Adrenal gland (tissue), 12 donors: ENCODE measurements around the gene MATN1. TPM values are rescaled to one million over a fixed set of nuclear protein-coding genes. Genes with fewer than 3 reads are reported as not detected.
A peak's percentile ranks its signal among the peaks of the same experiment; 100 is the strongest.

Experiments
- DNase-seq, 7 donors: peaks; one replicate each; pipeline ENCODE4 v3.0.0-alpha.2; 2019 to 2020
- H3K27ac ChIP-seq, 5 donors: fragments of 200-600 bp; sonication (generic) in 4 of 5; 1 replicate in 3 of 5; 2 replicates in 2 of 5; pipeline versions ENCODE4 v1.5.1 to v1.8.0; 2016 to 2020; ENCODE audit warnings: mild to moderate bottlenecking in 1 of 5
- H3K27me3 ChIP-seq: fragments of 200-600 bp; 2 replicates; pipeline ENCODE4 v1.8.0; 2021
- H3K36me3 ChIP-seq, 2 donors: fragments of 200-600 bp; replicated peaks in 1 of 2; 1 replicate in 1 of 2; 2 replicates in 1 of 2; pipeline versions ENCODE4 v1.5.1 to v1.8.0; 2018 to 2022
- H3K4me1 ChIP-seq, 2 donors: fragments of 200-600 bp; replicated peaks in 1 of 2; 1 replicate in 1 of 2; 2 replicates in 1 of 2; pipeline versions ENCODE4 v1.5.1 to v1.8.0; 2018 to 2021
- H3K4me3 ChIP-seq, 4 donors: fragments of 200-600 bp; sonication (generic) in 3 of 4; one replicate each; pipeline ENCODE4 v1.5.1; 2016 to 2018
- H3K9me3 ChIP-seq, 3 donors: fragments of 200-600 bp; sonication (generic) in 1 of 3; replicated peaks in 1 of 3; 1 replicate in 2 of 3; 2 replicates in 1 of 3; pipeline versions ENCODE4 v1.5.1 to v1.8.0; 2016 to 2021
- CTCF ChIP-seq, 6 experiments: fragments of 450-650 bp in 4 of 6; fragments of 200-600 bp in 2 of 6; sonication (generic) in 1 of 6; IDR thresholded peaks; 1 replicate in 5 of 6; 2 replicates in 1 of 6; pipeline versions ENCODE4 v1.5.1 to v1.8.0; 2016 to 2021; ENCODE audit warnings: antibody characterized with exemption in 6 of 6, mild to moderate bottlenecking in 2 of 6, moderate library complexity in 1 of 6
- POLR2A ChIP-seq, 2 donors: fragments of 450-650 bp; IDR thresholded peaks; one replicate each; pipeline ENCODE4 v1.6.1; 2017; ENCODE audit warnings: antibody characterized with exemption in 2 of 2, mild to moderate bottlenecking in 2 of 2, moderate library complexity in 1 of 2
- WGBS, 4 donors: extraction: QIAGEN DNeasy Blood & Tissue Kit in 2 of 4; methylation state at CpG; one replicate each; pipeline versions ENCODE4 v1.1.5 to v1.1.7; 2013 to 2017; 5-methylcytosine and 5-hydroxymethylcytosine counted together
- intact Hi-C, 2 donors: fragments of 100-400 bp; cut with DNase I; formaldehyde crosslinking; loops; one replicate each; pipeline versions ENCODE4 v1.14.1 to v1.15.0; 2022 to 2023
- polyA plus RNA-seq, 3 donors: library from polyadenylated mRNA; stranded (reverse); fragments of 200-250 nt in 2 of 3; fragments of 350-450 nt in 1 of 3; fragmentation: Illumina TruSeq in 1 of 3; extraction: RNeasy Lipid Tissue Mini Kit (QIAGEN cat#74804) in 1 of 3; gene quantifications; one replicate each; pipeline ENCODE4 v1.2.3, GENCODE V29; 2013 to 2014
- total RNA-seq, 9 donors: library from RNA; depleted of rRNA in 4 of 9; stranded (reverse); fragments of >200 nt in 4 of 9; fragments of 120-200 nt in 1 of 9; fragmentation: NEBNext Ultra II Directional in 1 of 9; extraction: Animal tissue kit (Norgen Biotek cat#: 25700) in 1 of 9; gene quantifications; one replicate each; pipeline versions ENCODE4 v1.1.0 to v1.2.4, GENCODE V29; 2013 to 2023
- donor health status: healthy with polysubstance abuse.
- donor health status: Bipolar disorder and iron deficiency.
- donor health status: DM: yes; HTN: yes; CAD: no.
- donor health status: DM: no; HTN: no; CAD: no.
- donor health status: DM: no; HTN: no; CAD: no.
- donor health status: DM: yes; HTN: yes; CAD: no.

MATN1 gene
- total and polyA plus RNA-seq, 12 donors, result 0.05 to 0.55 (median 0.18) TPM; not detected in 6

- TF ChIP-seq POLR2A (IDR thresholded peaks at IDR 0.05), result no peak
- peaks cover 7 to 10% of the 10 kb centered on the region in 2 donors for H3K4me1 ChIP-seq
- intact Hi-C loops, result loop anchor here (2.0 to 5.0 kb wide), 3 partner anchors 55 to 190 kb away; no protein-coding TSS in a partner anchor
- peak in 1 of 7 donors; percentile 45 for DNase-seq
- H3K9me3 ChIP-seq, result no peaks in the 10 kb centered on the region
- no peaks in the 10 kb centered on the region for H3K36me3 ChIP-seq
- no peak overlapping the region for H3K4me3 ChIP-seq
- H3K27me3 ChIP-seq, result no peaks in the 10 kb centered on the region
- 66 to 76% (median 71%) methylated on average over 4 to 9 of the region's 9 CpGs for WGBS, 4 donors
- H3K27ac ChIP-seq, result no peak overlapping the region
These were observed 1.4 kb downstream of the MATN1 start for GRCh38 chr1:30721812-30722537.

GRCh38 chr1:30721341-30721793 is 2.0 kb downstream of the MATN1 start:
- H3K4me1 ChIP-seq, result peaks cover 7 to 10% of the 10 kb centered on the region in 2 donors
- H3K9me3 ChIP-seq, result no peaks in the 10 kb centered on the region
- H3K27ac ChIP-seq, result no peak overlapping the region
- DNase-seq, result no peak
- 91 to 96% (median 93%) methylated on average over 16 to 27 of the region's 27 CpGs for WGBS, 4 donors
- intact Hi-C loops, result loop anchor here in 1 of 2 donors (5.0 kb wide), 2 partner anchors 56 to 191 kb away; no protein-coding TSS in a partner anchor
- no peaks in the 10 kb centered on the region for H3K27me3 ChIP-seq
- TF ChIP-seq CTCF (IDR thresholded peaks at IDR 0.05) (no peak), POLR2A (IDR thresholded peaks at IDR 0.05) (no peak)
- no peak overlapping the region for H3K4me3 ChIP-seq
- no peaks in the 10 kb centered on the region for H3K36me3 ChIP-seq

GRCh38 chr1:30720271-30721223 is 2.8 kb downstream of the MATN1 start:
- Histone ChIP-seq H3K27me3 (no peaks in the 10 kb centered on the region), H3K27ac (no peak overlapping the region), H3K4me1 (peaks cover 7 to 10% of the 10 kb centered on the region in 2 donors), H3K4me3 (no peak overlapping the region), H3K9me3 (no peaks in the 10 kb centered on the region), H3K36me3 (no peaks in the 10 kb centered on the region)
- DNase-seq, result no peak
- intact Hi-C loops, result loop anchor here in 1 of 2 donors (5.0 kb wide), 2 partner anchors 57 to 192 kb away; no protein-coding TSS in a partner anchor
- no peak for TF ChIP-seq CTCF (IDR thresholded peaks at IDR 0.05)
- no peak for TF ChIP-seq POLR2A (IDR thresholded peaks at IDR 0.05)
- 87 to 91% (median 90%) methylated on average over 14 to 16 of the region's 16 CpGs for WGBS, 4 donors

GRCh38 chr1:30719406-30720270 is 3.7 kb downstream of the MATN1 start:
- intact Hi-C loops, result loop anchor here in 1 of 2 donors (5.0 kb wide), 2 partner anchors 58 to 193 kb away; no protein-coding TSS in a partner anchor
- peak overlapping the region in 4 of 5 donors; percentile 96 to 99 (median 99) for H3K27ac ChIP-seq
- peaks cover 0 to 4% (median 0%) of the 10 kb centered on the region in 3 donors for H3K9me3 ChIP-seq
- peaks cover 7 to 10% of the 10 kb centered on the region in 2 donors for H3K4me1 ChIP-seq
- peak in 2 of 7 donors; percentile 39 to 77 for DNase-seq
- WGBS, 4 donors, result 33 to 61% (median 39%) methylated on average over 9 to 21 of the region's 21 CpGs
- H3K4me3 ChIP-seq, result peak overlapping the region in 1 of 4 donors; percentile 49
- H3K36me3 ChIP-seq, result no peaks in the 10 kb centered on the region
- no peaks in the 10 kb centered on the region for H3K27me3 ChIP-seq
- TF ChIP-seq POLR2A (IDR thresholded peaks at IDR 0.05), result no peak
- TF ChIP-seq CTCF (IDR thresholded peaks at IDR 0.05), result peak in 1 of 6 experiments; percentile 5
